Small intestine (tissue), 7 donors: Measurements from ENCODE around the gene HPS5. TPM values are rescaled to one million over a fixed set of nuclear protein-coding genes. Genes with fewer than 3 reads are reported as not detected.

Experiments used
- DNase-seq, 2 donors: peaks; one replicate each; pipeline versions ENCODE4 v3.0.0 to v3.0.0-alpha.2; 2013
- FAIRE-seq: peaks from 2 replicates; lab custom pipeline; 2012; peaks lifted over from hg19 to GRCh38; lab: Jason Lieb, UNC
- H3K27ac ChIP-seq, 3 donors: one replicate each; pipeline ENCODE4 v1.5.1; 2013; ENCODE audit warnings: low read length in 2 of 3, mild to moderate bottlenecking in 2 of 3, control low read depth in 1 of 3, inconsistent platforms in 1 of 3, low read depth in 1 of 3, moderate library complexity in 1 of 3
- H3K27me3 ChIP-seq, 3 donors: one replicate each; pipeline ENCODE4 v1.6.1; 2013; ENCODE audit warnings: low read length in 3 of 3, inconsistent platforms in 1 of 3; ENCODE audit not compliant: control insufficient read depth in 3 of 3, insufficient read depth in 3 of 3
- H3K36me3 ChIP-seq, 3 donors: one replicate each; pipeline ENCODE4 v1.6.1; 2013; ENCODE audit warnings: low read length in 3 of 3, inconsistent platforms in 1 of 3, low read depth in 1 of 3, mild to moderate bottlenecking in 1 of 3, moderate library complexity in 1 of 3; ENCODE audit not compliant: control insufficient read depth in 3 of 3, insufficient read depth in 2 of 3
- H3K4me1 ChIP-seq, 3 donors: one replicate each; pipeline ENCODE4 v1.6.1; 2013; ENCODE audit warnings: low read length in 2 of 3, inconsistent platforms in 1 of 3, low read depth in 1 of 3, mild to moderate bottlenecking in 1 of 3, moderate library complexity in 1 of 3; ENCODE audit not compliant: control insufficient read depth in 3 of 3, insufficient read depth in 2 of 3
- H3K4me3 ChIP-seq, 3 donors: one replicate each; pipeline ENCODE4 v1.5.1; 2013; ENCODE audit warnings: low read length in 3 of 3, control low read depth in 1 of 3, inconsistent platforms in 1 of 3, low read depth in 1 of 3, mild to moderate bottlenecking in 1 of 3, moderate library complexity in 1 of 3
- H3K9me3 ChIP-seq, 2 donors: one replicate each; pipeline ENCODE4 v1.6.1; 2013; ENCODE audit warnings: low read depth in 1 of 2, low read length in 1 of 2; ENCODE audit not compliant: control insufficient read depth in 2 of 2, insufficient read depth in 1 of 2
- WGBS, 3 donors: extraction: QIAGEN DNeasy Blood & Tissue Kit; methylation state at CpG; one replicate each; pipeline ENCODE4 v1.1.7; 2013; 5-methylcytosine and 5-hydroxymethylcytosine counted together
- polyA plus RNA-seq, 4 donors: library from polyadenylated mRNA; stranded (reverse) in 3 of 4; unstranded in 1 of 4; fragments of 200-250 nt in 3 of 4; fragments of 120-200 nt in 1 of 4; gene quantifications; one replicate each; pipeline versions ENCODE4 v1.2.1 to v1.2.3, GENCODE V29; 2013
- donor health status: healthy with polysubstance abuse.
- donor health status: control.
- donor health status: control.
- donor health status: Bipolar disorder and iron deficiency.
- donor health status: healthy.

Gene HPS5
- polyA plus RNA-seq, 4 donors = 9.0 to 25.0 (median 12.5) TPM

DNA sequence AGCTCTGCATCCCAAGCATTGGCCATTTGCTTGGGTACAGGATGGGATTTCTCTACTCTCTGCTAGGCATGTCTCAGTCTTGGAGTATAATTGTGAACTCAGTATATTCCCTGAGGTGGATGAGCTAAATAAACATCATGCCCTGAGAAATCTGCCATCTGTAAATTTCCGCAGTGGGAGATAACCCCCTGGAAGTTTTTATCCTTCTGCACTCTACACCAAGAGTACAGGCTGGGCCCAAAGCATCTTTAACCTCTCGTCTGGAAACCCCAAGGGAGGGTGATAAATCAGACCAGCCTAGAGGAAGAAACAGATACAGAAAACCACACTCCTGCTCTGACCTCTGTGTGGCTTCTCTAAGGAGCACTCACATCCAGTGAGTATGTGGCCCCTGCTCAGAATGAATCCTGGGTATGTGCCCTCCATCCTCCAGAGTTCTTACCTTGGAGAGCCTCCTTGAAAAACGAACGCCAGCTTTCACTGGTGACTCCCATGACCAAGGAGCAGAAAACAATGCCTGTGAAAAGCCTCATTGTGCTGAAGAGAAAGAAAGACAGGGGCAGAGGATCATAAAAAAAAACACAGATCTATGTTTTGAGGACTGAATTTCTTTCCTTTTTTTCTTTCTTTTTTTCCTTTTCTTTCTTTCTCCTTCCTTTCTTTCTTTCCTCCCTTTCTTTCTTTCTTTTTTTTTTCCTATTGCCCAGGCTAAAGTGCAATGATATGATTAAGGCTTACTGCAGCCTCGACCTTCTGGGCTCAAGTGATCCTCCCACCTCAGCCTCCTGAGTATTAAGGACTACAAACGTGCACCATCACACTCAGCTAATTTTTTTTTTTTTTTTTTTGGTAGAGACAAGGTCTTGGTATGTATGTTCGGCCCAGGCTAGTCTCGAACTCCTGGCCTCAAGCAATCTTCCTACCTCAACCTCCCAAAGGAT lies 86.3 kb downstream of the HPS5 start:
- 56 to 57% (median 56%) methylated on average over 8 of the region's 8 CpGs for WGBS, 3 donors
- no peak for FAIRE-seq
- Histone ChIP-seq H3K4me1 (no peaks in the 10 kb centered on the region), H3K4me3 (no peak overlapping the region), H3K27me3 (peaks cover 0 to 11% (median 0%) of the 10 kb centered on the region in 3 donors), H3K9me3 (no peaks in the 10 kb centered on the region), H3K27ac (no peak overlapping the region), H3K36me3 (no peaks in the 10 kb centered on the region)
- DNase-seq = no peak

DNA sequence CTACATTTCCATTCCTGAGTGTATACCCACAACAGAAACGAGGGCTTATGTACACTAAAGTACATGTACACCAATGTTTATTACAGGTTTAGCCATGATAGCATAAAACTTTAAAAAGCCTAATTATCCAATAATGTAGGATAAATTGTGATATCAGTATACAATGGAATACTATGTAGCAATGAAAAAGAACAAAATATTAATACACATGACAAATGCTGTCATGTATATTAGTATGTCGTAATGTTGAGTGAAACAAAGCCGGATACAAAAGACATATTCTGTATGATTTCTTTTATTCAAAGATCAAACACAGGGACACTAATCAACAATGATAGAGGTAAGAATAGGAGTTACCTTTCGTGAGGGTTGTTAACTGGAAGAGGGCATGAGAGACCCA lies 88.0 kb downstream of the HPS5 start:
- WGBS, 3 donors = 89 to 93% (median 93%) methylated on average over 4 of the region's 4 CpGs
- DNase-seq (no peak), FAIRE-seq (no peak)
- H3K36me3 ChIP-seq = no peaks in the 10 kb centered on the region
- no peak overlapping the region for H3K4me3 ChIP-seq
- no peaks in the 10 kb centered on the region for H3K9me3 ChIP-seq
- H3K27me3 ChIP-seq = peaks cover 0 to 8% (median 0%) of the 10 kb centered on the region in 3 donors
- H3K27ac ChIP-seq = no peak overlapping the region
- H3K4me1 ChIP-seq = no peaks in the 10 kb centered on the region

DNA sequence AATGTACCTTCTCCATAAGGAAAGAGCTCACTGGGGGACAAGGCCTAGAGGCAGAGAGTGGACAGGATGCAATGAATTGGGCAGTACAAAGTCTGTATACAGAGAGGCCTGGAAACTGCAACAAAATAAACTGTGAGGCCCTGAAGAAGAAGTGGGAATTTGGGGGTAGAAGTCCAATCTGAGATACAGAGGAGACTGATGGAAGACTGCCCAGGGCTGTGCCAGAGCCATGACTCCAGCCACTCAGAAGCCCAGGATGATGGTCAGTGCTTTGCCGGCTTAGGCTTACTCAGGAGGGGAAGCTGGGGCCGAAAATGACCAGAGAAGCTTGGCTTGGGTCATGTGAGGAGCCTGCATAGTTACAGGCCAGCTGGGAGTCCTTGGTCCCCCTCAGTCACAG lies 91.1 kb downstream of the HPS5 start:
- no peak for FAIRE-seq
- H3K27ac ChIP-seq = no peak overlapping the region
- H3K4me1 ChIP-seq = no peaks in the 10 kb centered on the region
- no peaks in the 10 kb centered on the region for H3K9me3 ChIP-seq
- WGBS, 3 donors = 66 to 91% (median 79%) methylated on average over 2 of the region's 2 CpGs
- H3K4me3 ChIP-seq = no peak overlapping the region
- DNase-seq = no peak
- H3K27me3 ChIP-seq = peaks cover 0 to 9% (median 0%) of the 10 kb centered on the region in 3 donors
- no peaks in the 10 kb centered on the region for H3K36me3 ChIP-seq

DNA sequence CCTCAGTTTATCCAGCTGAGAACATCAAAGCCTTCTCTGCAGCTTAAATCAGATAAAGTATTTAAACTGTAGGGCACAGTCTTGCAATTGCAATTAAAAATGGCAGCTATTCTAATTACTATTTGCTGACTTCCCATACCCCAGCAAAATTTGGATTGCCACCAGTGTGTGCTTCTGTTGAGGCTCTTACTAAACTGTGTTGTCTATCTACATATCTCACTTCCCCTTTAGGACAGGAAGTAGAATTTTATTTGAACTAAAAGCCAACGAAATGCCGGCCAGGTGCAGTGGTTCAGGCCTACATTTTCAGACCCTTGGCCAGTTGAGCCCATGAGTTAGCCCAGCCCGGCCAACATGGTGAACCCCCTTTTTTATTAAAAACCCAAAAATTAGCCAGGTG lies 92.4 kb downstream of the HPS5 start:
- no peaks in the 10 kb centered on the region for H3K4me1 ChIP-seq
- no peak overlapping the region for H3K4me3 ChIP-seq
- FAIRE-seq (no peak), DNase-seq (no peak)
- no peaks in the 10 kb centered on the region for H3K9me3 ChIP-seq
- H3K27ac ChIP-seq = peak overlapping the region in 1 of 3 donors; percentile 2
- 59 to 74% (median 67%) methylated on average over 2 of the region's 3 CpGs for WGBS, 3 donors
- peaks cover 0 to 3% (median 0%) of the 10 kb centered on the region in 3 donors for H3K27me3 ChIP-seq
- H3K36me3 ChIP-seq = no peaks in the 10 kb centered on the region

Other genes with a start within 250 kb of the HPS5 start
- 10 to 100 TPM in 3 of 4 donors, 1 to 10 TPM in 1; 10.0 to 21.9 (median 12.1) TPM for gene SAAL1, start 216.1 kb downstream of the HPS5 start, polyA plus RNA-seq
- not detected for gene MRGPRX3, start 189.6 kb downstream of the HPS5 start, polyA plus RNA-seq
- not detected for gene MRGPRX4, start 149.3 kb downstream of the HPS5 start, polyA plus RNA-seq
- under 1 TPM in 1 of 4 donors, not detected in 3; 0.15 TPM for gene SAA4, start 85.3 kb downstream of the HPS5 start, polyA plus RNA-seq
- gene SAA2, start 73.5 kb downstream of the HPS5 start, polyA plus RNA-seq = 1 to 10 TPM in 3 of 4 donors, not detected in 1; 1.1 to 9.2 (median 4.9) TPM
- 10 to 100 TPM in 1 of 4 donors, 1 to 10 TPM in 2, not detected in 1; 3.0 to 64.0 (median 9.8) TPM for gene SAA1, start 55.9 kb downstream of the HPS5 start, polyA plus RNA-seq
- gene GTF2H1, start 427 bp upstream of the HPS5 start, polyA plus RNA-seq = 10 to 100 TPM; 23.1 to 65.7 (median 27.3) TPM
- 100 to 1,000 TPM; 349 to 825 (median 616) TPM for gene LDHA, start 72.4 kb upstream of the HPS5 start, polyA plus RNA-seq
- 1 to 10 TPM in 2 of 4 donors, under 1 TPM in 2; 0.06 to 5.1 (median 2.5) TPM for gene LDHC, start 90.2 kb upstream of the HPS5 start, polyA plus RNA-seq
- gene LDHAL6A, start 133.7 kb upstream of the HPS5 start, polyA plus RNA-seq = under 1 TPM in 2 of 4 donors, not detected in 2; 0.04 to 0.19 TPM
- 10 to 100 TPM; 52.6 to 80.5 (median 75.6) TPM for gene TSG101, start 204.8 kb upstream of the HPS5 start, polyA plus RNA-seq